Brain microvascular endothelial cell (primary cell): ENCODE results near the gene ZDHHC5.

Experiments
- DNase-seq: peaks from one replicate; pipeline ENCODE4 v3.0.0-alpha.2; 2020
- H3K27ac ChIP-seq: fragments of 250-450 bp; sonication (Bioruptor Pico); 2 replicates; pipeline ENCODE4 v1.5.1; 2020; ENCODE audit warnings: mild to moderate bottlenecking, moderate library complexity
- H3K27me3 ChIP-seq: fragments of 250-450 bp; sonication (Bioruptor Pico); replicated peaks from 2 replicates; pipeline ENCODE4 v1.5.1; 2020; ENCODE audit warnings: mild to moderate bottlenecking
- H3K36me3 ChIP-seq: fragments of 250-450 bp; sonication (Bioruptor Pico); replicated peaks from 2 replicates; pipeline ENCODE4 v1.5.1; 2020; ENCODE audit warnings: mild to moderate bottlenecking
- H3K4me3 ChIP-seq: 2 replicates; pipeline ENCODE4 v1.5.1; 2011; ENCODE audit warnings: low read depth, mild to moderate bottlenecking, control low read depth, low read length, moderate library complexity
- CTCF ChIP-seq: IDR thresholded peaks from 2 replicates; pipeline ENCODE4 v1.5.1; 2011; ENCODE audit warnings: low read depth, mild to moderate bottlenecking, moderate library complexity, low read length, control low read depth, inconsistent platforms; ENCODE audit errors: missing control alignments
- in situ Hi-C: cut with HindIII; loops from 2 replicates; pipeline ENCODE4 v1.10.0; 2017; ENCODE audit warnings: low sequenced_read_pairs, low pct_ligation_motif_present

Gene ZDHHC5

GRCh38 chr11:57667736-57668433 is at the start of gene ZDHHC5:
TSS of gene ZDHHC5 (plus strand) at chr11:57668114. CDS start at chr11:57673091, 4,977 bp downstream.
- TF ChIP-seq CTCF = peak; percentile 33
- Histone ChIP-seq H3K27ac (peak within 1 kb of the TSS; percentile 100), H3K36me3 (peaks cover 6% of the 10 kb centered on the region), H3K4me3 (peak within 1 kb of the TSS; percentile 90), H3K27me3 (no peaks in the 10 kb centered on the region)
- peak; percentile 99 for DNase-seq
- in situ Hi-C loops = no loop called here

- DNase-seq = no peak
- in situ Hi-C loops = no loop called here
- no peak overlapping the region for H3K27ac ChIP-seq
- H3K4me3 ChIP-seq = no peak overlapping the region
- H3K27me3 ChIP-seq = no peaks in the 10 kb centered on the region
- no peaks in the 10 kb centered on the region for H3K36me3 ChIP-seq
- no peak for TF ChIP-seq CTCF
Observed at GRCh38 chr11:57618438-57618837, 49.5 kb upstream of the ZDHHC5 start.

GRCh38 chr11:57619331-57619730 is 48.6 kb upstream of the ZDHHC5 start:
- Histone ChIP-seq H3K4me3 (no peak overlapping the region), H3K27me3 (no peaks in the 10 kb centered on the region)
- in situ Hi-C loops = no loop called here

GRCh38 chr11:57620467-57620866 is 47.4 kb upstream of the ZDHHC5 start:
- in situ Hi-C loops = no loop called here
- DNase-seq = no peak
- no peak overlapping the region for H3K4me3 ChIP-seq
- H3K27ac ChIP-seq = no peak overlapping the region
- TF ChIP-seq CTCF = no peak
- H3K36me3 ChIP-seq = no peaks in the 10 kb centered on the region
- no peaks in the 10 kb centered on the region for H3K27me3 ChIP-seq

More at GRCh38 chr11:57619331-57619730, 48.6 kb upstream of the ZDHHC5 start:
- TF ChIP-seq CTCF = peak; percentile 25
- no peak for DNase-seq
- Histone ChIP-seq H3K27ac (no peak overlapping the region), H3K36me3 (no peaks in the 10 kb centered on the region)

- no peak for TF ChIP-seq CTCF
- no peak for DNase-seq
- H3K27me3 ChIP-seq = no peaks in the 10 kb centered on the region
- no peak overlapping the region for H3K27ac ChIP-seq
- no peaks in the 10 kb centered on the region for H3K36me3 ChIP-seq
- no peak overlapping the region for H3K4me3 ChIP-seq
- in situ Hi-C loops = no loop called here
Observed at GRCh38 chr11:57622263-57622662, 45.7 kb upstream of the ZDHHC5 start.

- H3K27me3 ChIP-seq = no peaks in the 10 kb centered on the region
- H3K27ac ChIP-seq = no peak overlapping the region
- no peak for DNase-seq
- H3K36me3 ChIP-seq = no peaks in the 10 kb centered on the region
- in situ Hi-C loops = no loop called here
- H3K4me3 ChIP-seq = no peak overlapping the region
- TF ChIP-seq CTCF = no peak
Observed at GRCh38 chr11:57624864-57625263, 43.0 kb upstream of the ZDHHC5 start.
